Activated CD8-positive, alpha-beta T cell treated with anti-CD3 and anti-CD28 coated beads, Interleukin-2, amount 10 ng/mL, durations not matched to agents 7 days and 5 days (primary cell): ENCODE results near the gene PRPF8. TPM values are rescaled to one million over a fixed set of nuclear protein-coding genes. Genes with fewer than 3 reads are reported as not detected.

Experiments used
- ATAC-seq: fragments of 150-1000 bp; cut with Tn5 transposase; one replicate; pipeline ENCODE4 v1.10.0; 2021; ENCODE audit warnings: moderate library complexity
- CTCF ChIA-PET: fragments of 350-600 bp; sonication (Branson Sonifier 250); formaldehyde crosslinking; loops from one replicate; lab custom pipeline; 2021; ENCODE audit warnings: antibody characterized with exemption; lab: Charles Lee
- POLR2A ChIA-PET: fragments of 350-600 bp; sonication (Branson Sonifier 250); formaldehyde crosslinking; loops from one replicate; lab custom pipeline; 2021; ENCODE audit warnings: antibody characterized with exemption; lab: Charles Lee
- DNase-seq: peaks from one replicate; pipeline ENCODE4 v3.0.0-alpha.2; 2020
- H3K27ac Mint-ChIP-seq: one replicate; pipeline ENCODE4 v1.8.0; 2021; ENCODE audit warnings: mild to moderate bottlenecking, mixed read lengths
- H3K27me3 Mint-ChIP-seq: one replicate; pipeline ENCODE4 v1.8.0; 2021; ENCODE audit warnings: low read depth, mixed read lengths
- H3K36me3 Mint-ChIP-seq: one replicate; pipeline ENCODE4 v1.8.0; 2021; ENCODE audit warnings: low read depth, mixed read lengths
- H3K4me1 Mint-ChIP-seq: one replicate; pipeline ENCODE4 v1.8.0; 2021; ENCODE audit warnings: low read depth, mixed read lengths
- H3K4me3 Mint-ChIP-seq: one replicate; pipeline ENCODE4 v1.8.0; 2021; ENCODE audit warnings: mild to moderate bottlenecking, mixed read lengths
- H3K9me3 Mint-ChIP-seq: one replicate; pipeline ENCODE4 v1.8.0; 2022; ENCODE audit warnings: mixed read lengths; ENCODE audit not compliant: insufficient read depth
- total RNA-seq, 2 experiments: library from RNA; stranded (reverse); gene quantifications; one replicate each; pipeline ENCODE4 v1.2.3, GENCODE V29; 2021

The PRPF8 gene
- total RNA-seq, 2 experiments from 2014 or later: 309 to 321 TPM

- Mint-ChIP-seq H3K4me3 (no peak overlapping the region), H3K27ac (no peak overlapping the region), H3K27me3 (no peaks in the 10 kb centered on the region), H3K36me3 (no peaks in the 10 kb centered on the region), H3K9me3 (no peaks in the 10 kb centered on the region), H3K4me1 (peaks cover 6% of the 10 kb centered on the region)
- no peak for ATAC-seq
- POLR2A ChIA-PET: no interaction called here
- no peak for DNase-seq
- CTCF ChIA-PET: interaction anchor here (1.9 to 3.2 kb wide), 2 partner anchors 12 to 43 kb away, joined by 10 to 12 read pairs; partner anchors contain the start of gene SLC43A2
Measured at GRCh38 chr17:1617620-1618174, 67.0 kb downstream of the PRPF8 start.

- no peak overlapping the region for H3K27ac Mint-ChIP-seq
- no peak overlapping the region for H3K4me3 Mint-ChIP-seq
- ATAC-seq: no peak
- H3K9me3 Mint-ChIP-seq: no peaks in the 10 kb centered on the region
- H3K36me3 Mint-ChIP-seq: no peaks in the 10 kb centered on the region
- CTCF ChIA-PET: interaction anchor here (1.0 to 3.2 kb wide), 3 partner anchors 13 to 42 kb away, joined by 3 to 10 read pairs (median 8); no protein-coding TSS in a partner anchor
- no peak for DNase-seq
- POLR2A ChIA-PET: interaction anchor here (0.9 kb wide), 1 partner anchor 14 kb away, joined by 4 read pairs; no protein-coding TSS in a partner anchor
- H3K4me1 Mint-ChIP-seq: peaks cover 6% of the 10 kb centered on the region
- H3K27me3 Mint-ChIP-seq: no peaks in the 10 kb centered on the region
Measured at GRCh38 chr17:1616101-1616500, 68.6 kb downstream of the PRPF8 start.

GRCh38 chr17:1612400-1612799 lies 72.3 kb downstream of the PRPF8 start:
- H3K36me3 Mint-ChIP-seq: no peaks in the 10 kb centered on the region
- H3K4me1 Mint-ChIP-seq: peaks cover 5% of the 10 kb centered on the region
- ATAC-seq (no peak), DNase-seq (no peak)
- POLR2A ChIA-PET: no interaction called here
- CTCF ChIA-PET: no interaction called here
- H3K27ac Mint-ChIP-seq: no peak overlapping the region
- H3K9me3 Mint-ChIP-seq: no peaks in the 10 kb centered on the region
- no peaks in the 10 kb centered on the region for H3K27me3 Mint-ChIP-seq
- H3K4me3 Mint-ChIP-seq: no peak overlapping the region

- Mint-ChIP-seq H3K4me3 (no peak overlapping the region), H3K4me1 (peaks cover 12% of the 10 kb centered on the region), H3K9me3 (no peaks in the 10 kb centered on the region), H3K36me3 (no peaks in the 10 kb centered on the region), H3K27ac (no peak overlapping the region), H3K27me3 (no peaks in the 10 kb centered on the region)
- ChIA-PET POLR2A (interaction anchor here (0.6 kb wide), 2 partner anchors 188 to 197 kb away, joined by 3 read pairs; no protein-coding TSS in a partner anchor), CTCF (interaction anchor here (1.5 kb wide), 1 partner anchor 37 kb away, joined by 6 read pairs; no protein-coding TSS in a partner anchor)
- no peak for DNase-seq
- ATAC-seq: no peak
Measured at GRCh38 chr17:1611715-1612114, 73.0 kb downstream of the PRPF8 start.

GRCh38 chr17:1608676-1609075 lies 76.0 kb downstream of the PRPF8 start:
- H3K9me3 Mint-ChIP-seq: no peaks in the 10 kb centered on the region
- CTCF ChIA-PET: interaction anchor here (0.7 to 1.5 kb wide), 2 partner anchors 22 to 35 kb away, joined by 3 to 6 read pairs; no protein-coding TSS in a partner anchor
- peaks cover 12% of the 10 kb centered on the region for H3K4me1 Mint-ChIP-seq
- no peaks in the 10 kb centered on the region for H3K36me3 Mint-ChIP-seq
- no peaks in the 10 kb centered on the region for H3K27me3 Mint-ChIP-seq
- DNase-seq (no peak), ATAC-seq (no peak)
- POLR2A ChIA-PET: interaction anchor here (0.7 kb wide), 1 partner anchor 1222 kb away, joined by 3 read pairs; no protein-coding TSS in a partner anchor
- no peak overlapping the region for H3K27ac Mint-ChIP-seq
- no peak overlapping the region for H3K4me3 Mint-ChIP-seq

- Mint-ChIP-seq H3K4me3 (no peak overlapping the region), H3K4me1 (peaks cover 12% of the 10 kb centered on the region), H3K27me3 (no peaks in the 10 kb centered on the region), H3K9me3 (no peaks in the 10 kb centered on the region), H3K27ac (no peak overlapping the region), H3K36me3 (no peaks in the 10 kb centered on the region)
- peak; percentile 27 for ATAC-seq
- no peak for DNase-seq
- CTCF ChIA-PET: interaction anchor here (1.3 to 2.1 kb wide), 3 partner anchors 12 to 34 kb away, joined by 3 to 10 read pairs (median 6); no protein-coding TSS in a partner anchor
- POLR2A ChIA-PET: interaction anchor here (1.0 kb wide), 1 partner anchor 20 kb away, joined by 3 read pairs; the partner anchor contains the start of gene SLC43A2
Measured at GRCh38 chr17:1607971-1608320, 76.7 kb downstream of the PRPF8 start.

- no peak for ATAC-seq
- H3K27me3 Mint-ChIP-seq: no peaks in the 10 kb centered on the region
- peaks cover 6% of the 10 kb centered on the region for H3K9me3 Mint-ChIP-seq
- ChIA-PET CTCF (interaction anchor here (1.3 to 2.1 kb wide), 2 partner anchors 13 to 32 kb away, joined by 3 to 10 read pairs; no protein-coding TSS in a partner anchor), POLR2A (no interaction called here)
- DNase-seq: no peak
- H3K4me1 Mint-ChIP-seq: peaks cover 12% of the 10 kb centered on the region
- no peaks in the 10 kb centered on the region for H3K36me3 Mint-ChIP-seq
- H3K27ac Mint-ChIP-seq: no peak overlapping the region
- H3K4me3 Mint-ChIP-seq: no peak overlapping the region
Measured at GRCh38 chr17:1606352-1606985, 78.2 kb downstream of the PRPF8 start.

GRCh38 chr17:1605681-1606351 lies 78.9 kb downstream of the PRPF8 start:
- Mint-ChIP-seq H3K27ac (no peak overlapping the region), H3K9me3 (peaks cover 8% of the 10 kb centered on the region), H3K27me3 (no peaks in the 10 kb centered on the region), H3K4me1 (peaks cover 12% of the 10 kb centered on the region), H3K36me3 (no peaks in the 10 kb centered on the region), H3K4me3 (no peak overlapping the region)
- DNase-seq: no peak
- no peak for ATAC-seq
- ChIA-PET CTCF (interaction anchor here (0.6 kb wide), 1 partner anchor 609 kb away, joined by 3 read pairs; the partner anchor contains the start of gene TIMM22), POLR2A (no interaction called here)

- no peak overlapping the region for H3K4me3 Mint-ChIP-seq
- no peak for ATAC-seq
- POLR2A ChIA-PET: interaction anchor here (1.2 kb wide), 1 partner anchor 21 kb away, joined by 3 read pairs; no protein-coding TSS in a partner anchor
- peaks cover 8% of the 10 kb centered on the region for H3K9me3 Mint-ChIP-seq
- DNase-seq: no peak
- CTCF ChIA-PET: interaction anchor here (0.6 to 1.9 kb wide), 2 partner anchors 25 to 608 kb away, joined by 3 to 7 read pairs; partner anchors contain the start of gene TIMM22
- no peak overlapping the region for H3K27ac Mint-ChIP-seq
- no peaks in the 10 kb centered on the region for H3K36me3 Mint-ChIP-seq
- H3K27me3 Mint-ChIP-seq: no peaks in the 10 kb centered on the region
- H3K4me1 Mint-ChIP-seq: peaks cover 12% of the 10 kb centered on the region
Measured at GRCh38 chr17:1604831-1605528, 79.7 kb downstream of the PRPF8 start.

- POLR2A ChIA-PET: no interaction called here
- Mint-ChIP-seq H3K27ac (no peak overlapping the region), H3K4me3 (no peak overlapping the region), H3K27me3 (no peaks in the 10 kb centered on the region), H3K4me1 (no peaks in the 10 kb centered on the region), H3K9me3 (peaks cover 8% of the 10 kb centered on the region), H3K36me3 (no peaks in the 10 kb centered on the region)
- no peak for ATAC-seq
- CTCF ChIA-PET: no interaction called here
- DNase-seq: no peak
Measured at GRCh38 chr17:1601571-1601970, 83.1 kb downstream of the PRPF8 start.
